HG03378 (cell line): ENCODE measurements around the gene PTPRK.

Experiments
- ATAC-seq: cut with Tn5 transposase; IDR thresholded peaks from one replicate; pipeline ENCODE4 v1.9.1; 2021; ENCODE audit warnings: mild to moderate bottlenecking, moderate library complexity; ENCODE audit not compliant: unreplicated experiment

The PTPRK gene

GRCh38 chr6:128305228-128305627 lies 215.2 kb downstream of the PTPRK start:
- no peak for ATAC-seq

- no peak for ATAC-seq
Observed at GRCh38 chr6:128303870-128304269, 216.5 kb downstream of the PTPRK start.

- no peak for ATAC-seq
Observed at GRCh38 chr6:128302942-128303341, 217.5 kb downstream of the PTPRK start.

GRCh38 chr6:128295670-128296069 lies 224.7 kb downstream of the PTPRK start:
- no peak for ATAC-seq

- peak; percentile 46 for ATAC-seq
Observed at GRCh38 chr6:128290221-128290620, 230.2 kb downstream of the PTPRK start.

- no peak for ATAC-seq
Observed at GRCh38 chr6:128284128-128284527, 236.3 kb downstream of the PTPRK start.

- ATAC-seq, result no peak
Observed at GRCh38 chr6:128282961-128283360, 237.4 kb downstream of the PTPRK start.

- no peak for ATAC-seq
Observed at GRCh38 chr6:128280960-128281359, 239.4 kb downstream of the PTPRK start.

- no peak for ATAC-seq
Observed at GRCh38 chr6:128280066-128280465, 240.3 kb downstream of the PTPRK start.

- ATAC-seq, result no peak
Observed at GRCh38 chr6:128278836-128279235, 241.6 kb downstream of the PTPRK start.

- no peak for ATAC-seq
Observed at GRCh38 chr6:128277379-128277778, 243.0 kb downstream of the PTPRK start.

- no peak for ATAC-seq
Observed at GRCh38 chr6:128276311-128276710, 244.1 kb downstream of the PTPRK start.

- ATAC-seq, result no peak
Observed at GRCh38 chr6:128275681-128276080, 244.7 kb downstream of the PTPRK start.

- ATAC-seq, result no peak
Observed at GRCh38 chr6:128275030-128275429, 245.4 kb downstream of the PTPRK start.

GRCh38 chr6:128271527-128271926 lies 248.9 kb downstream of the PTPRK start:
- ATAC-seq, result no peak

- ATAC-seq, result no peak
Observed at GRCh38 chr6:128271011-128271410, 249.4 kb downstream of the PTPRK start.

- no peak for ATAC-seq
Observed at GRCh38 chr6:128266946-128267345, 253.5 kb downstream of the PTPRK start.

- ATAC-seq, result no peak
Observed at GRCh38 chr6:128265706-128266105, 254.7 kb downstream of the PTPRK start.

- peak; percentile 49 for ATAC-seq
Observed at GRCh38 chr6:128259730-128260685, 260.4 kb downstream of the PTPRK start.

GRCh38 chr6:128259029-128259724 lies 261.2 kb downstream of the PTPRK start:
- ATAC-seq, result peak; percentile 97

GRCh38 chr6:128256095-128256494 lies 264.3 kb downstream of the PTPRK start:
- no peak for ATAC-seq
